IPS DF 6.9 (cell line): Measurements from ENCODE around the gene TNFAIP3.

Experiments
- DNase-seq: peaks from one replicate; pipeline ENCODE4 v3.0.0-alpha.2; 2013; ENCODE audit warnings: low read depth, low spot score
- H3K27ac ChIP-seq: one replicate; pipeline ENCODE4 v1.5.1; 2013; ENCODE audit warnings: low read length, control low read depth
- H3K27me3 ChIP-seq: 2 replicates; pipeline ENCODE4 v1.6.1; 2013; ENCODE audit warnings: mild to moderate bottlenecking, low read length; ENCODE audit not compliant: control insufficient read depth, insufficient read depth
- H3K36me3 ChIP-seq: 2 replicates; pipeline ENCODE4 v1.6.1; 2013; ENCODE audit warnings: low read length; ENCODE audit not compliant: control insufficient read depth, insufficient read depth
- H3K4me1 ChIP-seq: 2 replicates; pipeline ENCODE4 v1.6.1; 2013; ENCODE audit warnings: low read length; ENCODE audit not compliant: control insufficient read depth, insufficient read depth
- H3K4me3 ChIP-seq: 2 replicates; pipeline ENCODE4 v1.5.1; 2013; ENCODE audit warnings: mild to moderate bottlenecking, low read length
- H3K9me3 ChIP-seq: 2 replicates; pipeline ENCODE4 v1.6.1; 2013; ENCODE audit warnings: low read length, inconsistent platforms; ENCODE audit not compliant: control insufficient read depth, insufficient read depth
- WGBS: extraction: QIAGEN DNeasy Blood & Tissue Kit; methylation state at CpG from one replicate; pipeline ENCODE4 v1.1.7; 2013; ENCODE audit warnings: mixed read lengths, missing lambda C conversion rate; ENCODE audit not compliant: insufficient read length, insufficient coverage; 5-methylcytosine and 5-hydroxymethylcytosine counted together

Gene TNFAIP3

DNA sequence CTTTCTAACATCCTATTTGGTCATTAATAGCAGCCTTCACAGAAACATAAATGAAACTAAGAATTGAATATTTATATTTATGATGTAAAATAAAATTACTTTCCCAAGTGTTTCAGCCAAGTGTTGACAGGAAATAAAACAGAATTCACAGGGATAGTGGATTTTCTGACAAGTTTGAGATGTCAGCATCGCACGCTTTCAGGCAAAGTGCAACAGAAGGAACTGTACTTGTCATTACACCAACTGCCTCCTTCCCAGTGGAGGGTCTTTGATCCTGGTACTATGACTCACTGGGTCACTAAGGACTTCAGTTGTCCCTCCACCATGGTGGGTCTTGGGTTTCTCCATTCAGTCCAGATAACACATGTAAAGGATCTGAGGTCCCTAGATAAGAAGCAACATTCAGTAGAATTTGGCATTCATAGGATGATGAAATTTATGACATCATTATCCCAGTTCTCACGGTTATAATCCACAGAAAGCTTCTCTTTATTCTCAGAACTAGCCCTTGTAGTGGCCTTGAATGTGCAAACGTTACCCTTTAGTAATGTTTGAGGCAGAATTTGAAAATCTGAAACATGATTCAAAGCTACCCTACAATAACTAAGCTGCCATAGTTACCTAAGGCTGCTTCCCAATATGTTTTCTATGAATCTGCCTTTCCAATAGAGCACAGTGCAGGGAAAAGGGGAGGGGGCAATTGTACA is 3.8 kb upstream of the TNFAIP3 start:
- WGBS, result no CpG with 5 or more reads among the region's 4 CpGs
- DNase-seq, result no peak
- no peak overlapping the region for H3K4me3 ChIP-seq
- peaks cover 8% of the 10 kb centered on the region; the same call in 1 of the 2 replicates for H3K4me1 ChIP-seq
- H3K9me3 ChIP-seq, result no peaks in the 10 kb centered on the region
- no peaks in the 10 kb centered on the region for H3K36me3 ChIP-seq
- peaks cover 3% of the 10 kb centered on the region; the same call in 1 of the 2 replicates for H3K27me3 ChIP-seq
- H3K27ac ChIP-seq, result no peak overlapping the region

GRCh38 chr6:137864812-137865508 is 2.1 kb upstream of the TNFAIP3 start:
- Histone ChIP-seq H3K9me3 (no peaks in the 10 kb centered on the region), H3K27me3 (peaks cover 3% of the 10 kb centered on the region; the same call in 1 of the 2 replicates), H3K27ac (no peak overlapping the region), H3K4me1 (peaks cover 8% of the 10 kb centered on the region; the same call in 1 of the 2 replicates), H3K36me3 (no peaks in the 10 kb centered on the region), H3K4me3 (no peak overlapping the region)
- no peak for DNase-seq
- no CpG with 5 or more reads among the region's 4 CpGs for WGBS

GRCh38 chr6:137866200-137866913 is 702 bp upstream of the TNFAIP3 start:
- Histone ChIP-seq H3K9me3 (no peaks in the 10 kb centered on the region), H3K4me1 (peaks cover 6% of the 10 kb centered on the region; the same call in 1 of the 2 replicates), H3K4me3 (peak overlapping the region; percentile 37; the same call in 1 of the 2 replicates), H3K36me3 (no peaks in the 10 kb centered on the region), H3K27ac (no peak overlapping the region), H3K27me3 (peaks cover 3% of the 10 kb centered on the region; the same call in 1 of the 2 replicates)
- no CpG with 5 or more reads among the region's 25 CpGs for WGBS
- DNase-seq, result no peak

- no peaks in the 10 kb centered on the region for H3K36me3 ChIP-seq
- DNase-seq, result no peak
- peaks cover 3% of the 10 kb centered on the region; the same call in 1 of the 2 replicates for H3K27me3 ChIP-seq
- no peak overlapping the region for H3K27ac ChIP-seq
- WGBS, result no CpG with 5 or more reads among the region's 32 CpGs
- H3K4me3 ChIP-seq, result peak overlapping the region; percentile 74; the same call in 1 of the 2 replicates
- H3K4me1 ChIP-seq, result peaks cover 6% of the 10 kb centered on the region; the same call in 1 of the 2 replicates
- no peaks in the 10 kb centered on the region for H3K9me3 ChIP-seq
Observed at GRCh38 chr6:137867685-137868509, 838 bp downstream of the TNFAIP3 start.

DNA sequence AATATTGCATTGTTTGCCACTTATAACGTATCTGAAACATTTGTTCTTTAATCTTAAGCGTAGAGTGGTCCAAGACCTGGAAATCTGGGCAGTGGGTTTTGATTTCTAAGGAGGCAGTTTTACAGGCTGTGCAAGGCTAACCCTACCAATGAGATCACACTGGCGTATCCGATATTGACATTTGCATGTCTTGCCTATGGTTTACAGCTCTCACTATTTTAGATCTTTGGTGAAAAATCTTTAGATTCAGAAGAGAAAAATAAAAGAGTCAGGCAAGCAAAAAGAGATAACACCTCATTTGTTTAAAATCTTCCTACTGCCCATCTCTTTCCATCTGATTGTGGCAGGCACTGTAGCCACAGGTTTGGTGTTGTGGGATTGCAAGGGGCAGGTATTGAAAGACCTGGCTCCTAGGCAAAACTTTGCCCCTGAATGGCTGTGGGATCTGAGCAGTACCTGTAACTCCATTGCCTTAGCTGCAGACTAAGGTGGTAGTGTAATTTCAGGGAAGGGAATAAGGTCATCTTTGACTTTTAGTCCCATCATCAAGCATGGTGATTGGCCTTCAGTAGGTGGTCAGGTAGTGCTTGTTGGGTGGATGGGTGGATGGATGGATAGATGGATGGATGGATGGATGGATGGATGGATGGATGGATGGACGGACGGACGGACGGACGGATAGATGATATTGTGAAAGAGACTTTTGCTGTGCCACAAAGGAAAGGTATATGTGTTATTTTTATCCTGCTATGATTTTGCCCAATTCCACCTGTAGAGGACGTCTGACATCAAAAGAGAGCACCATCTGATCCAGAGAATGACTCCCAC is 1.9 kb downstream of the TNFAIP3 start:
- no CpG with 5 or more reads among the region's 10 CpGs for WGBS
- DNase-seq, result no peak
- Histone ChIP-seq H3K4me1 (peaks cover 6% of the 10 kb centered on the region; the same call in 1 of the 2 replicates), H3K27ac (no peak overlapping the region), H3K9me3 (no peaks in the 10 kb centered on the region), H3K36me3 (no peaks in the 10 kb centered on the region), H3K27me3 (peaks cover 3% of the 10 kb centered on the region; the same call in 1 of the 2 replicates), H3K4me3 (no peak overlapping the region)

- H3K4me1 ChIP-seq, result peaks cover 6% of the 10 kb centered on the region; the same call in 1 of the 2 replicates
- no peak overlapping the region for H3K4me3 ChIP-seq
- no CpG with 5 or more reads among the region's 3 CpGs for WGBS
Observed at GRCh38 chr6:137869549-137870307, 2.7 kb downstream of the TNFAIP3 start.

GRCh38 chr6:137870308-137870644 is 3.2 kb downstream of the TNFAIP3 start:
- Histone ChIP-seq H3K4me1 (peaks cover 5% of the 10 kb centered on the region; the same call in 1 of the 2 replicates), H3K9me3 (no peaks in the 10 kb centered on the region), H3K36me3 (no peaks in the 10 kb centered on the region), H3K27me3 (peaks cover 3% of the 10 kb centered on the region; the same call in 1 of the 2 replicates), H3K4me3 (no peak overlapping the region), H3K27ac (no peak overlapping the region)
- no peak for DNase-seq
- WGBS, result no CpG with 5 or more reads among the region's 5 CpGs

More at GRCh38 chr6:137869549-137870307, 2.7 kb downstream of the TNFAIP3 start:
- H3K27ac ChIP-seq, result no peak overlapping the region
- no peaks in the 10 kb centered on the region for H3K36me3 ChIP-seq
- H3K27me3 ChIP-seq, result peaks cover 3% of the 10 kb centered on the region; the same call in 1 of the 2 replicates
- no peaks in the 10 kb centered on the region for H3K9me3 ChIP-seq
- no peak for DNase-seq

GRCh38 chr6:137870744-137871247 is 3.7 kb downstream of the TNFAIP3 start:
- no CpG with 5 or more reads among the region's 4 CpGs for WGBS
- no peak for DNase-seq
- peaks cover 2% of the 10 kb centered on the region; the same call in 1 of the 2 replicates for H3K4me1 ChIP-seq
- H3K4me3 ChIP-seq, result no peak overlapping the region
- peaks cover 3% of the 10 kb centered on the region for H3K27me3 ChIP-seq
- H3K27ac ChIP-seq, result no peak overlapping the region
- no peaks in the 10 kb centered on the region for H3K9me3 ChIP-seq
- no peaks in the 10 kb centered on the region for H3K36me3 ChIP-seq
